Pons (tissue), 1 donor: ENCODE measurements around the gene ITGB1.
A peak's percentile ranks its signal among the peaks of the same experiment; 100 is the strongest.
"Not testable (repeated sequence)": the region's sequence is repeated elsewhere in the genome, so short reads cannot be mapped to it uniquely, and the experiment has no call there.

Source experiments
- DNase-seq: peaks from one replicate; pipeline ENCODE4 v3.0.0-alpha.2; 2016; ENCODE audit warnings: low spot score

Gene ITGB1

GRCh38 chr10:32958085-32959005 lies at the start of gene ITGB1:
TSS of gene ITGB1 (minus strand) at chr10:32958230. CDS start at chr10:32935558, 22,672 bp downstream.
- peak; percentile 90 for DNase-seq

GRCh38 chr10:33006342-33006887 lies 48.4 kb upstream of the ITGB1 start:
- DNase-seq = no peak

- DNase-seq = no peak
Observed at GRCh38 chr10:33005322-33006301, 47.6 kb upstream of the ITGB1 start.

DNA sequence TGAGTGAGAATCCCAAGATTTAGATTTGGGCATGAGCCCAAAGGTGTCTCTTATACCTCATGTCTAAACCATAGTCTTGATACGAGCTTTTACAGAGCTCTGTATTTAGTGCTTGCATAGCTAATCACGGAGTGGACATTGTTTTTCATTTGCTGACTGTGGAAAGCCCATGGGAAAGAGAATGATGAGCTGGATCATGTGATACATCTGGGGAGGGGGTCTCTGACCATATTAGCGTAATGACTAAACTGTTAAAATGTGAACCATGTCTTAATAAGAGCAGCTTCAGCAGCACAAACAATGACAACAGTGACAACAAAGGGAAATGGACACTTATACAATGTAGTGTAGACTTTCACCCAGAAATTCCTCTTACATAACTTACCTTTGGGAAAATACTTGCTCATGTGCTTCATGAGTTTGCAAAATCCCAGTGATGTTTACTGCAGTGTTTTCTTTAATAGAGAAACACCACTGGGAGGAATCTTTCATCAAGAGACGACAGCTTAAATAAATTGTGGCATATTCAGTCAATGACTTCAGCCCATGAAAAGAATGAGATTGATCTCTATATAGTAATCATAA lies 44.0 kb upstream of the ITGB1 start:
- no peak for DNase-seq

- DNase-seq = not testable (repeated sequence)
Observed at GRCh38 chr10:32998060-32998581, 40.1 kb upstream of the ITGB1 start.

- no peak for DNase-seq
Observed at GRCh38 chr10:32995751-32996150, 37.7 kb upstream of the ITGB1 start.

GRCh38 chr10:32995066-32995622 lies 37.1 kb upstream of the ITGB1 start:
- no peak for DNase-seq

DNA sequence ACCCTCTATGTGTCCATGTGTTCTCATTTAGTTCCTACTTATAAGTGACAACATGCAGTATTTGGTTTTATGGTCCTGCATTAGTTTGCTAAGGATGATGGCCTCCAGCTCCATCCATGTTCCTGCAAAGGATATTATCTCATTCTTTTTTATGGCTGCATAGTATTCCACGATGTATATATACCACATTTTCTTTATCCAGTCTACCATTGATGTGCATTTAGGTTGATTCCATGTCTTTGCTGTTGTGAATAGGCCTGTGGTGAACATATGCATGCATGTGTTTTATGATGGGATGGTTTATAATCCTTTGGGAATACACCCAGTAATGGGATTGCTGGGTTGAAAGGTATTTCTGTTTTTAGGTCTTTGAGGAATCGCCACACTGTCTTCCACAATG lies 36.6 kb upstream of the ITGB1 start:
- not testable (repeated sequence) for DNase-seq

DNA sequence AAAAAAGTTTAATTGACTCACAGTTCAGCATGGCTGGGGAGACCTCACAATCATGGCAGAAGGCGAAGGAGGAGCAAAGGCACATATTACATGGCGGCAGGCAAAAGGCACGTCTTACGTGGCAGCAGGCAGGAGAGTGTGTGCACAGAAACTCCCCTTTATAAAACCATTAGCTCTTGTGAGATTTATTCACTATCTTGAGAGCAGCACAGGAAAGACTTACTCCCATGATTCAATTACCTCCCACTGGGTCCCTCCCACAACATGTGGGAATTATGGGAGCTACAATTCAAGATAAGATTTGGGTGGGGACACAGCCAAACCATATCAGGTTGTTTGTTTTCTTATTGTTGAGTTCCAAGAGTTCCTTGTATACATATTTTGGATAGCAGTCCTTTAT lies 34.3 kb upstream of the ITGB1 start:
- not testable (repeated sequence) for DNase-seq

DNA sequence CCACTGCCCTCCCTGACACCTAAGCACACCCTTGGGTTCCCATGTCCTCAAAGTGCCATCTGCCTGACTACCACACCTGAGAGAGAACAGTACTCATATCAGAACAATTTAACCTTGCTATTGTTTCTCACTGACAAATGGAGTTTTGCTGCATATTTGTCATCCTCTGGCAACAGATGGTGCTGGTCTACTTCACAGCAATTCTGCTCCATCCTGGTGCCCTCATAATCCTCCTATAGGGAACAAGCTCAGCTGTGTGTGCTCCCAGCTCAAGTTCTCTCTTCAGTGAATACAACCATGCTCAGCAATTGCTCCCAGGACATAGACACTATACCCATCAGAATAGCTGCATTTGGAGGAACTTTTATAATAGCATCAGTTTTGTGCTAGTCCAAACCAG lies 32.8 kb upstream of the ITGB1 start:
- DNase-seq = no peak

GRCh38 chr10:32988604-32989003 lies 30.6 kb upstream of the ITGB1 start:
- no peak for DNase-seq

DNA sequence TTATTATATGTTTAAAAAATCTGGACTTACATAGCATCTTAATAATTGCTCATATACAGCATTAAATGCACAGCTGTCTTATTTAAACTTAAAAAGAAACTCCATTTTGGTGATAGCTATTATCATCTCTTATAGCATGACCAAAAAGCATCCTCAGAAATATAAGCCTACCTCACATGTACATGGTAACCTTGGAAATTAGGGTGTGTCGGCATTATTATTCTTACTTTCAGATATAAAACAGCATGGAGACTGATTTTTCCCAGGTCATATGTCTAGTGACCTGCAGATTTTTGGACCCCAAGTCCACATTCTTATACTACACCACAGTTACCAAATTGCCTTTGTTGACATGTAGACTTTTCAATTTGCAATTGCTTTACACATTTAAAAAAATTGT lies 29.1 kb upstream of the ITGB1 start:
- DNase-seq = no peak

GRCh38 chr10:32985775-32986350 lies 27.8 kb upstream of the ITGB1 start:
- DNase-seq = no peak

DNA sequence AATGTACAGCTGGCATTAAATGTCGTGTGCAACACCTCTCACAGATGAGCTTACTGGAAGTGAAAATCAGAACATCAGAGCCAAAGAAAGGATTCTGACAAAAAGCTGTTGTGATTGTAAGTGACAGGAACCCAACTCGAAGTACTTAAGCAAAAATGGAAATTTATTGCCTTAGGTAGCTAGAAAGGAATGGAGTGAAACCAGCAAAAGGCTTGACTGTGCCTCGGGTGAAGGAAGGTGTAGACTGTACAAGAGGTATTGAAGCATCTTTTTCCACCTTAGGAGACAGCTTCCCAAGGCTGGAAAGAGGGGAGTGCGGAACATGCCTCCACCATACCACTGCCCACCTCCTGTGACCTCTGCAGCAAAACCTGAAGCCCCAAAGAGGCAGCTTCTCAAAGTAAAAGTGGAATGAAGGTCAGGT lies 27.3 kb upstream of the ITGB1 start:
- DNase-seq = no peak

GRCh38 chr10:32984003-32984600 lies 26.1 kb upstream of the ITGB1 start:
- no peak for DNase-seq

- no peak for DNase-seq
Observed at GRCh38 chr10:32982911-32983909, 25.2 kb upstream of the ITGB1 start.

- DNase-seq = no peak
Observed at GRCh38 chr10:32982293-32982709, 24.3 kb upstream of the ITGB1 start.

DNA sequence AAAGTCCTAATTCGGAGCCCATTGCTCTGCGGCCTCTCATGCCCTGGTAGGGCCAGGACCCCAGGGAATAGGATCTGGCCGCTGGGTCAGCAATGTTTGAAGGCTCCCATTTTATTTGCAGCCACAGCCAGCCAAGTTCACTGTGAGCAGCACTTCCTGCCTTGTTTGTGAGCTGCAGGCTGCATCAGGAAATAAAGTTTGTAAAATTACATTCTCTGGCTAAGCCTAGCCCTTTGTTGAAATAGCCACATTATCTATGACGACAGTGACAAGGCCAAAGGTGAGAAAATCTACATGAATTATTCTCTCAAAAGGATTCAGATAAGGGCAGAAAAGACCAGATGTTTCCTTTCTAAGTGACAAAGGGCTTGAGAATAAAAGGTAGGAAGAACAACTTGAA lies 23.7 kb upstream of the ITGB1 start:
- no peak for DNase-seq
